Liver (tissue), 9 donors: ENCODE data around the gene CPNE1. TPM values are rescaled to one million over a fixed set of nuclear protein-coding genes. Genes with fewer than 3 reads are reported as not detected.

Experiments used
- DNase-seq: peaks from one replicate; pipeline ENCODE4 v3.0.0-alpha.2; 2017; ENCODE audit warnings: low spot score
- H3K27ac ChIP-seq, 2 donors: one replicate each; pipeline ENCODE4 v1.7.0; 2013; ENCODE audit warnings: inconsistent platforms in 2 of 2, low read length in 2 of 2, control low read depth in 1 of 2, low read depth in 1 of 2, mild to moderate bottlenecking in 1 of 2
- H3K27me3 ChIP-seq, 4 donors: one replicate each; pipeline versions ENCODE4 v1.6.1 to v1.7.0; 2013; ENCODE audit warnings: low read length in 3 of 4, inconsistent platforms in 1 of 4, mild to moderate bottlenecking in 1 of 4, moderate library complexity in 1 of 4; ENCODE audit not compliant: control insufficient read depth in 4 of 4, insufficient read depth in 4 of 4
- H3K36me3 ChIP-seq, 4 donors: one replicate each; pipeline versions ENCODE4 v1.6.1 to v1.7.0; 2013; ENCODE audit warnings: low read length in 3 of 4, mild to moderate bottlenecking in 3 of 4, low read depth in 1 of 4, moderate library complexity in 1 of 4; ENCODE audit not compliant: control insufficient read depth in 4 of 4, insufficient read depth in 3 of 4
- H3K4me1 ChIP-seq, 4 donors: one replicate each; pipeline versions ENCODE4 v1.6.1 to v1.7.0; 2013; ENCODE audit warnings: low read length in 3 of 4, mild to moderate bottlenecking in 3 of 4, moderate library complexity in 1 of 4; ENCODE audit not compliant: control insufficient read depth in 4 of 4, insufficient read depth in 4 of 4
- H3K4me3 ChIP-seq, 3 donors: one replicate each; pipeline versions ENCODE4 v1.6.1 to v1.7.0; 2013; ENCODE audit warnings: low read length in 3 of 3, control low read depth in 1 of 3, low read depth in 1 of 3, mild to moderate bottlenecking in 1 of 3
- H3K9ac ChIP-seq, 2 donors: one replicate each; pipeline ENCODE4 v1.7.0; 2013; ENCODE audit warnings: low read length in 2 of 2, mild to moderate bottlenecking in 2 of 2, moderate library complexity in 2 of 2, control low read depth in 1 of 2, low read depth in 1 of 2
- H3K9me3 ChIP-seq, 4 donors: one replicate each; pipeline versions ENCODE4 v1.6.1 to v1.7.0; 2013; ENCODE audit warnings: low read length in 3 of 4; ENCODE audit not compliant: control insufficient read depth in 4 of 4
- EGR1 ChIP-seq, 2 donors: IDR thresholded peaks; 2 replicates each; pipeline ENCODE4 v1.6.1; 2016 to 2018; ENCODE audit warnings: antibody characterized with exemption in 2 of 2, low read depth in 2 of 2
- FOXA1 ChIP-seq: IDR thresholded peaks from 2 replicates; pipeline ENCODE4 v1.6.1; 2016; ENCODE audit warnings: antibody characterized with exemption
- FOXA2 ChIP-seq: IDR thresholded peaks from 2 replicates; pipeline ENCODE4 v1.6.1; 2016; ENCODE audit warnings: antibody characterized with exemption
- GABPA ChIP-seq, 2 donors: IDR thresholded peaks in 1 of 2; conservative IDR thresholded peaks in 1 of 2; 2 replicates each; pipeline ENCODE4 v1.6.1; 2016; ENCODE audit warnings: antibody characterized with exemption in 2 of 2, mild to moderate bottlenecking in 1 of 2, moderate library complexity in 1 of 2
- HNF4A ChIP-seq, 2 donors: conservative IDR thresholded peaks; 2 replicates each; pipeline ENCODE4 v1.6.1; 2016; ENCODE audit warnings: antibody characterized with exemption in 2 of 2, mild to moderate bottlenecking in 2 of 2
- HNF4G ChIP-seq: IDR thresholded peaks from 2 replicates; pipeline ENCODE4 v1.6.1; 2016; ENCODE audit warnings: antibody characterized with exemption
- JUND ChIP-seq, 2 donors: IDR thresholded peaks; 2 replicates each; pipeline ENCODE4 v1.6.1; 2016; ENCODE audit warnings: antibody characterized with exemption in 2 of 2
- NR2F2 ChIP-seq: IDR thresholded peaks from 2 replicates; pipeline ENCODE4 v1.6.1; 2016; ENCODE audit warnings: antibody characterized with exemption
- RAD21 ChIP-seq, 2 donors: IDR thresholded peaks; 2 replicates each; pipeline ENCODE4 v1.6.1; 2016; ENCODE audit warnings: antibody characterized with exemption in 2 of 2, mild to moderate bottlenecking in 2 of 2
- RXRA ChIP-seq, 2 donors: IDR thresholded peaks; 2 replicates each; pipeline ENCODE4 v1.6.1; 2017 to 2018; ENCODE audit warnings: antibody characterized with exemption in 2 of 2, mild to moderate bottlenecking in 1 of 2
- SP1 ChIP-seq: IDR thresholded peaks from 2 replicates; pipeline ENCODE4 v1.6.1; 2018; ENCODE audit warnings: antibody characterized with exemption, mild to moderate bottlenecking
- TAF1 ChIP-seq: conservative IDR thresholded peaks from 2 replicates; pipeline ENCODE4 v1.6.1; 2016; ENCODE audit warnings: antibody characterized with exemption, mild to moderate bottlenecking
- YY1 ChIP-seq: IDR thresholded peaks from 2 replicates; pipeline ENCODE4 v1.6.1; 2016; ENCODE audit warnings: antibody characterized with exemption, mild to moderate bottlenecking
- WGBS: extraction: QIAGEN DNeasy Blood & Tissue Kit; methylation state at CpG from one replicate; pipeline ENCODE4 v1.1.7; 2013; 5-methylcytosine and 5-hydroxymethylcytosine counted together
- polyA plus RNA-seq, 2 donors: library from polyadenylated mRNA; stranded (reverse) in 1 of 2; unstranded in 1 of 2; fragments of 200-250 nt in 1 of 2; fragments of >200 nt in 1 of 2; fragmentation: Nextera tagmentation in 1 of 2; extraction: Ambion mirVana in 1 of 2; gene quantifications; one replicate each; pipeline versions ENCODE4 v1.2.1 to v1.2.3, GENCODE V29; 2013 to 2015
- total RNA-seq, 2 donors: library from RNA; depleted of rRNA; stranded (reverse); fragments of >200 nt; gene quantifications; one replicate each; pipeline ENCODE4 v1.2.3, GENCODE V29; 2014
- TF ChIP-seq, protein P1 (sequence below): IDR thresholded peaks from 2 replicates; pipeline ENCODE4 v1.6.1; 2016; ENCODE audit warnings: antibody characterized with exemption
- TF ChIP-seq, protein P2 (sequence below): IDR thresholded peaks from 2 replicates; pipeline ENCODE4 v1.6.1; 2016; ENCODE audit warnings: antibody characterized with exemption
- TF ChIP-seq, protein P3 (sequence below): fragments of 150-350 bp; IDR thresholded peaks from 2 replicates; pipeline ENCODE4 v1.5.1; 2017; ENCODE audit warnings: improper control_type of control experiment, low read depth, low read length; ENCODE audit not compliant: missing input control
- TF ChIP-seq, protein P4 (sequence below): IDR thresholded peaks from 2 replicates; pipeline ENCODE4 v1.6.1; 2016; ENCODE audit warnings: antibody characterized with exemption
- TF ChIP-seq, protein P5 (sequence below): IDR thresholded peaks from 2 replicates; pipeline ENCODE4 v1.6.1; 2016; ENCODE audit warnings: antibody characterized with exemption, mild to moderate bottlenecking
- donor health status: healthy.
- donor health status: healthy.
- donor health status: healthy.
- donor health status: healthy.
- donor health status: healthy.

CPNE1 gene
- total and polyA plus RNA-seq, 4 donors: 25.5 to 55.4 (median 50.5) TPM

DNA sequence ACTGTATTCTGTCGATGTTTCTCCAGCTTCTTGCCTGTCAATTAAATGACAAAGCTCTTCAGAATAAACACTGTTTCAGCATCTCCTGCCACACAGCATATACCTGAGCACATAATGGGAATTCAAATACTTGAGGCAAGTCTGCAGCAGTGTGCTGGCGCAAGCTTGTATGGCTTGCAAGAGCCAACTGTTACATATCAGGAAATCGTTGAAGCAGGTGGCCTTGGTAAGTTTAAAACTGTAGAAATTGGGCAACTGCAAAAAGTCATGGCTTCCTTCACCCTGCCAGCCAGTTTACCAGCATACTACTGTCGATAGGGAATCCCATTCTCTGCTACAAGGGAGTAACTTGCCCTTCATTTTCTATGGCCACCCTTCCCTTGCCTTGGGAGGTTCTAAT is 23.0 kb downstream of the CPNE1 start:
- peaks cover 0 to 6% (median 2%) of the 10 kb centered on the region in 4 donors for H3K4me1 ChIP-seq
- H3K27ac ChIP-seq: no peak overlapping the region
- no peaks in the 10 kb centered on the region for H3K27me3 ChIP-seq
- TF ChIP-seq, protein P1, sequence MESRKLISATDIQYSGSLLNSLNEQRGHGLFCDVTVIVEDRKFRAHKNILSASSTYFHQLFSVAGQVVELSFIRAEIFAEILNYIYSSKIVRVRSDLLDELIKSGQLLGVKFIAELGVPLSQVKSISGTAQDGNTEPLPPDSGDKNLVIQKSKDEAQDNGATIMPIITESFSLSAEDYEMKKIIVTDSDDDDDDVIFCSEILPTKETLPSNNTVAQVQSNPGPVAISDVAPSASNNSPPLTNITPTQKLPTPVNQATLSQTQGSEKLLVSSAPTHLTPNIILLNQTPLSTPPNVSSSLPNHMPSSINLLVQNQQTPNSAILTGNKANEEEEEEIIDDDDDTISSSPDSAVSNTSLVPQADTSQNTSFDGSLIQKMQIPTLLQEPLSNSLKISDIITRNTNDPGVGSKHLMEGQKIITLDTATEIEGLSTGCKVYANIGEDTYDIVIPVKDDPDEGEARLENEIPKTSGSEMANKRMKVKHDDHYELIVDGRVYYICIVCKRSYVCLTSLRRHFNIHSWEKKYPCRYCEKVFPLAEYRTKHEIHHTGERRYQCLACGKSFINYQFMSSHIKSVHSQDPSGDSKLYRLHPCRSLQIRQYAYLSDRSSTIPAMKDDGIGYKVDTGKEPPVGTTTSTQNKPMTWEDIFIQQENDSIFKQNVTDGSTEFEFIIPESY: no peak
- no peak for TF ChIP-seq HNF4A (conservative IDR thresholded peaks at IDR 0.05)
- no peak for TF ChIP-seq RXRA (IDR thresholded peaks at IDR 0.05)
- no peak for TF ChIP-seq SP1
- TF ChIP-seq, protein P2, sequence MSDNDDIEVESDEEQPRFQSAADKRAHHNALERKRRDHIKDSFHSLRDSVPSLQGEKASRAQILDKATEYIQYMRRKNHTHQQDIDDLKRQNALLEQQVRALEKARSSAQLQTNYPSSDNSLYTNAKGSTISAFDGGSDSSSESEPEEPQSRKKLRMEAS: no peak
- no peak for TF ChIP-seq JUND (IDR thresholded peaks at IDR 0.05)
- no peak for TF ChIP-seq TAF1
- TF ChIP-seq HNF4G: no peak
- TF ChIP-seq FOXA1: no peak
- TF ChIP-seq, protein P3, sequence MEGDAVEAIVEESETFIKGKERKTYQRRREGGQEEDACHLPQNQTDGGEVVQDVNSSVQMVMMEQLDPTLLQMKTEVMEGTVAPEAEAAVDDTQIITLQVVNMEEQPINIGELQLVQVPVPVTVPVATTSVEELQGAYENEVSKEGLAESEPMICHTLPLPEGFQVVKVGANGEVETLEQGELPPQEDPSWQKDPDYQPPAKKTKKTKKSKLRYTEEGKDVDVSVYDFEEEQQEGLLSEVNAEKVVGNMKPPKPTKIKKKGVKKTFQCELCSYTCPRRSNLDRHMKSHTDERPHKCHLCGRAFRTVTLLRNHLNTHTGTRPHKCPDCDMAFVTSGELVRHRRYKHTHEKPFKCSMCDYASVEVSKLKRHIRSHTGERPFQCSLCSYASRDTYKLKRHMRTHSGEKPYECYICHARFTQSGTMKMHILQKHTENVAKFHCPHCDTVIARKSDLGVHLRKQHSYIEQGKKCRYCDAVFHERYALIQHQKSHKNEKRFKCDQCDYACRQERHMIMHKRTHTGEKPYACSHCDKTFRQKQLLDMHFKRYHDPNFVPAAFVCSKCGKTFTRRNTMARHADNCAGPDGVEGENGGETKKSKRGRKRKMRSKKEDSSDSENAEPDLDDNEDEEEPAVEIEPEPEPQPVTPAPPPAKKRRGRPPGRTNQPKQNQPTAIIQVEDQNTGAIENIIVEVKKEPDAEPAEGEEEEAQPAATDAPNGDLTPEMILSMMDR: no peak
- TF ChIP-seq YY1: no peak
- no peak for TF ChIP-seq RAD21 (IDR thresholded peaks at IDR 0.05)
- no peak for TF ChIP-seq FOXA2
- no peak for TF ChIP-seq NR2F2
- no peak for DNase-seq
- WGBS: 83% methylated on average over 4 of the region's 4 CpGs
- H3K9me3 ChIP-seq: no peaks in the 10 kb centered on the region
- H3K4me3 ChIP-seq: no peak overlapping the region
- H3K9ac ChIP-seq: no peak overlapping the region
- H3K36me3 ChIP-seq: no peaks in the 10 kb centered on the region

DNA sequence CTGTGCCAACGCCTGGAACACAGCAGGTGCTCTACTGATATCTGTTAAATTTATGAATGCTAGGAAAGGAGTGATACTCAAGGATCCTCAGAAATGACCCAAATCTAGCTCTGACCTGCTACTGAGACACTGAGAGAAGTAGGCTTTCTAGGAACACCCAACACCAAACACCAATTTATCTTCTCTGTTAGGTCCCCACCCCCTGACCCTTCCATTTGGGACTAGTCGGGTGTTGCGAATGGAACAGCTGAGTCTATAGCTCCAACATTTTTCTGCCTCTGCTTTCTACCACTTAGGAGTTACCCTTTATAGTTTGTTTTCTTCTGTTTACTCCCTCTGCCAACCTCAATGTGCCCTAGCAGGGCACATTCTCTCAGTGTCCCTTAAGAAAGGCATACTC is 24.0 kb downstream of the CPNE1 start:
- TF ChIP-seq FOXA2: no peak
- no peak for TF ChIP-seq RXRA (IDR thresholded peaks at IDR 0.05)
- no peak for TF ChIP-seq TAF1
- TF ChIP-seq HNF4A (conservative IDR thresholded peaks at IDR 0.05): no peak
- TF ChIP-seq GABPA (IDR thresholded peaks at IDR 0.05 in 1 of 2, conservative IDR thresholded peaks at IDR 0.05 in 1 of 2): no peak
- TF ChIP-seq, protein P4, sequence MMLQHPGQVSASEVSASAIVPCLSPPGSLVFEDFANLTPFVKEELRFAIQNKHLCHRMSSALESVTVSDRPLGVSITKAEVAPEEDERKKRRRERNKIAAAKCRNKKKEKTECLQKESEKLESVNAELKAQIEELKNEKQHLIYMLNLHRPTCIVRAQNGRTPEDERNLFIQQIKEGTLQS: no peak
- TF ChIP-seq JUND (IDR thresholded peaks at IDR 0.05): no peak
- no peak for TF ChIP-seq EGR1 (IDR thresholded peaks at IDR 0.05; ENCODE audit: low read depth in 2 of 2)
- no peak for TF ChIP-seq FOXA1
- TF ChIP-seq, protein P5, sequence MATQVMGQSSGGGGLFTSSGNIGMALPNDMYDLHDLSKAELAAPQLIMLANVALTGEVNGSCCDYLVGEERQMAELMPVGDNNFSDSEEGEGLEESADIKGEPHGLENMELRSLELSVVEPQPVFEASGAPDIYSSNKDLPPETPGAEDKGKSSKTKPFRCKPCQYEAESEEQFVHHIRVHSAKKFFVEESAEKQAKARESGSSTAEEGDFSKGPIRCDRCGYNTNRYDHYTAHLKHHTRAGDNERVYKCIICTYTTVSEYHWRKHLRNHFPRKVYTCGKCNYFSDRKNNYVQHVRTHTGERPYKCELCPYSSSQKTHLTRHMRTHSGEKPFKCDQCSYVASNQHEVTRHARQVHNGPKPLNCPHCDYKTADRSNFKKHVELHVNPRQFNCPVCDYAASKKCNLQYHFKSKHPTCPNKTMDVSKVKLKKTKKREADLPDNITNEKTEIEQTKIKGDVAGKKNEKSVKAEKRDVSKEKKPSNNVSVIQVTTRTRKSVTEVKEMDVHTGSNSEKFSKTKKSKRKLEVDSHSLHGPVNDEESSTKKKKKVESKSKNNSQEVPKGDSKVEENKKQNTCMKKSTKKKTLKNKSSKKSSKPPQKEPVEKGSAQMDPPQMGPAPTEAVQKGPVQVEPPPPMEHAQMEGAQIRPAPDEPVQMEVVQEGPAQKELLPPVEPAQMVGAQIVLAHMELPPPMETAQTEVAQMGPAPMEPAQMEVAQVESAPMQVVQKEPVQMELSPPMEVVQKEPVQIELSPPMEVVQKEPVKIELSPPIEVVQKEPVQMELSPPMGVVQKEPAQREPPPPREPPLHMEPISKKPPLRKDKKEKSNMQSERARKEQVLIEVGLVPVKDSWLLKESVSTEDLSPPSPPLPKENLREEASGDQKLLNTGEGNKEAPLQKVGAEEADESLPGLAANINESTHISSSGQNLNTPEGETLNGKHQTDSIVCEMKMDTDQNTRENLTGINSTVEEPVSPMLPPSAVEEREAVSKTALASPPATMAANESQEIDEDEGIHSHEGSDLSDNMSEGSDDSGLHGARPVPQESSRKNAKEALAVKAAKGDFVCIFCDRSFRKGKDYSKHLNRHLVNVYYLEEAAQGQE: no peak
- no peak for TF ChIP-seq RAD21 (IDR thresholded peaks at IDR 0.05)
- TF ChIP-seq, protein P2: no peak
- no peak for TF ChIP-seq SP1
- TF ChIP-seq NR2F2: no peak
- TF ChIP-seq, protein P1: no peak
- TF ChIP-seq YY1: no peak
- no peak for TF ChIP-seq HNF4G
- TF ChIP-seq, protein P3: no peak
- DNase-seq: no peak
- Histone ChIP-seq H3K36me3 (no peaks in the 10 kb centered on the region), H3K9ac (no peak overlapping the region), H3K4me3 (no peak overlapping the region), H3K9me3 (no peaks in the 10 kb centered on the region), H3K4me1 (peaks cover 0 to 13% (median 5%) of the 10 kb centered on the region in 4 donors), H3K27me3 (no peaks in the 10 kb centered on the region), H3K27ac (no peak overlapping the region)
- 91% methylated on average over 3 of the region's 3 CpGs for WGBS
